Skeletal muscle satellite cell (primary cell): Measurements from ENCODE around the gene CLIP1.
A peak's percentile ranks its signal among the peaks of the same experiment; 100 is the strongest.
"Not testable (repeated sequence)": the region's sequence is repeated elsewhere in the genome, so short reads cannot be mapped to it uniquely, and the experiment has no call there.

ENCODE experiments used
- H3K27me3 ChIP-seq: 2 replicates; pipeline ENCODE4 v1.7.0; 2013; ENCODE audit warnings: low read length; ENCODE audit not compliant: control insufficient read depth, insufficient read depth
- H3K36me3 ChIP-seq: 2 replicates; pipeline ENCODE4 v1.7.0; 2013; ENCODE audit warnings: mild to moderate bottlenecking, control low read depth, low read length; ENCODE audit not compliant: insufficient read depth
- H3K4me1 ChIP-seq: 2 replicates; pipeline ENCODE4 v1.7.0; 2013; ENCODE audit warnings: low read length; ENCODE audit not compliant: control insufficient read depth, insufficient read depth
- H3K4me2 ChIP-seq: 2 replicates; pipeline ENCODE4 v1.7.0; 2013; ENCODE audit warnings: mild to moderate bottlenecking, low read length
- H3K4me3 ChIP-seq: 2 replicates; pipeline ENCODE4 v1.7.0; 2013; ENCODE audit warnings: low read length
- H3K9ac ChIP-seq: 2 replicates; pipeline ENCODE4 v1.7.0; 2013; ENCODE audit warnings: mild to moderate bottlenecking, low read depth, low read length, moderate library complexity
- H3K9me3 ChIP-seq: replicated peaks from 2 replicates; pipeline ENCODE4 v1.7.0; 2013; ENCODE audit warnings: mild to moderate bottlenecking, control low read depth, low read length

Gene CLIP1

DNA sequence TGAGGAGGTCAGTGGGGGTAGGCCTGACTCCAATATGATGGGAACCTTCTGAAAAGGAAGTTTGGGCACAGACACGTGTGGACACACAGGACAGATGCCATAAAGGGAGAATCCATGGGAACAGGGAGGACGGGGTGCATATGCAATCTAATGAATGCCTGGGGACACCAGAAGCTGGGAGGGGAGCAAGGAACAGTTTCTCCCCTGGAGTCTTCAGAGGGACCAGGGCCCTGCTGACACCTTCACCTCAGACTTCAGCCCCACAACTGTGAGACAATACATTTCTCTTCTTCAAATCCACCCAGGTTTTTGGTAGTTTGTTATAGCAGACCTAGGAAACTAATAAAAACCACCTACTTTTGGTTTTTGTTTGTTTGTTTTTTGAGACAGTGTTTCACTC, 35.2 kb upstream of the CLIP1 start:
- Histone ChIP-seq H3K9me3 (no peaks in the 10 kb centered on the region), H3K4me2 (no peak overlapping the region), H3K4me3 (no peak overlapping the region), H3K27me3 (no peaks in the 10 kb centered on the region), H3K4me1 (no peaks in the 10 kb centered on the region), H3K9ac (no peak overlapping the region), H3K36me3 (no peaks in the 10 kb centered on the region)

DNA sequence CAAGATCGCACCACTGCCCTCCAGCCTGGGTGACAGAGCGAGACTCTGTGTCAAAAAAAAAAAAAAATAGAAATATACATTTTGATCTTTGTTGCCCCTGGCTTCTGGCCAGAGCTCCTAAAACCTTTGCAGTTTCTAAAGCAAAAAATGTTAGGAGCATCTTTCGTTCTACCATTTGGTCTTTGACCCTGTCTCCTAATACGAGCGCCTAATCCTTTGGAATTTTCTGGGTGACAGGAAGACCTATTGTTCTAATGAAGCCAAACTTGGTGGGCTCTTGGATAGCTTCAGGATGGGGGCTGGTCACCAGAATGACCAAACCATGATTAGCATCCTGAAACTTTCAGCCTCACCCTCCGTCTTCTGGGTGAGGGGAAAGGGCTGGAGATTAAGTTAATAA, 32.3 kb upstream of the CLIP1 start:
- H3K9me3 ChIP-seq = no peaks in the 10 kb centered on the region
- H3K4me3 ChIP-seq = no peak overlapping the region
- H3K4me1 ChIP-seq = peaks cover under 1% of the 10 kb centered on the region
- no peaks in the 10 kb centered on the region for H3K36me3 ChIP-seq
- H3K4me2 ChIP-seq = no peak overlapping the region
- no peaks in the 10 kb centered on the region for H3K27me3 ChIP-seq
- no peak overlapping the region for H3K9ac ChIP-seq

DNA sequence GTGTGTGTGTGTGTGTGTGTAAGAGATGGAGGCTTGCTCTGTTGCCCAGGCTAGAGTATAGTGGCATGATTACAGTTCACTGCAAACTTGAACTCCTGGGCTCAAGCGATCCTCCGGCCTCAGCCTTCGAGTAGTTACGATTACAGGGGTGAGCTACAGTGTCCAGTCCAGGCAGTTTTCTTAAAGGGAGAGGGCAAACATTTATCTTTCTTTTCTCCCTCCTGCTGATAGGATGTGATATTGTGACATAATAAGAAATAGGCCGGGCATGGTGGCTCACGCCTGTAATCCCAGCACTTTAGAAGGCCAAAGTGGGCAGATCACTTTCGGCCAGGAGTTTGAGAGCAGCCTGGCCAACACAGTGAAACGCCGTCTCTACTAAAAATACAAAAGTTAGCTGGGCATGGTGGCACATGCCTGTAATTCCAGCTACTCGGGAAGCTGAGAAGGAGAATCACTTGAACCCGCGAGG, 31.8 kb upstream of the CLIP1 start:
- H3K4me2 ChIP-seq = no peak overlapping the region
- no peak overlapping the region for H3K4me3 ChIP-seq
- H3K9me3 ChIP-seq = no peaks in the 10 kb centered on the region
- no peaks in the 10 kb centered on the region for H3K27me3 ChIP-seq
- no peak overlapping the region for H3K9ac ChIP-seq
- H3K36me3 ChIP-seq = no peaks in the 10 kb centered on the region
- H3K4me1 ChIP-seq = peaks cover 4% of the 10 kb centered on the region

DNA sequence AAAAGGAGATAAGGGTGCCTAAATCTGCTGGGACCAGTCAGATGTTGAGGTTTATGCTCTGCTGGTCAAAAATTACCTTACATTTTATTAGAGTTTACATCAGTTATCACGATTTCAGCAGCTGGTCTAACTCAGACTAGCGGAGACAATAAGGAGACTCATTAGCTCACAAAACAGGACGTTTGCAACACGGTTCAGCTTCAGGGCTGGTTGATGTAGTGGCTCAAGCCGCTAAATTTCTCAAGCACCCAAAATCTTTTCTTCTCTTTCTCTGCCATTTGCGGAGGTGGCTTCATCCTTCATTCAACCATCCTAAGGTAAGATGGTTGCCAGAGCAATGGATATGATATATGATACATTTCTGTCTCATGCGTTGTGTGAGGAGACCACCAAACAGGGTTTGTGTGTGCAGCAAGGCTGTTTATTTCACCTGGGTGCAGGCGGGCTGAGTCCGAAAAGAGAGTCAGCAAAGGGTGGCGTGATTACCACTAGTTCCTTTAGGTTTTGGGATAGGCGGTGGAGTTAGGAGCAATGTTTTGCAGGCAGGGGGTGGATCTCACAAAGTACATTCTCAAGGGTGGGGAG, 30.3 kb upstream of the CLIP1 start:
- Histone ChIP-seq H3K9ac (no peak overlapping the region), H3K27me3 (no peaks in the 10 kb centered on the region), H3K4me3 (no peak overlapping the region), H3K4me1 (peaks cover 8% of the 10 kb centered on the region), H3K9me3 (no peaks in the 10 kb centered on the region), H3K4me2 (no peak overlapping the region), H3K36me3 (no peaks in the 10 kb centered on the region)

DNA sequence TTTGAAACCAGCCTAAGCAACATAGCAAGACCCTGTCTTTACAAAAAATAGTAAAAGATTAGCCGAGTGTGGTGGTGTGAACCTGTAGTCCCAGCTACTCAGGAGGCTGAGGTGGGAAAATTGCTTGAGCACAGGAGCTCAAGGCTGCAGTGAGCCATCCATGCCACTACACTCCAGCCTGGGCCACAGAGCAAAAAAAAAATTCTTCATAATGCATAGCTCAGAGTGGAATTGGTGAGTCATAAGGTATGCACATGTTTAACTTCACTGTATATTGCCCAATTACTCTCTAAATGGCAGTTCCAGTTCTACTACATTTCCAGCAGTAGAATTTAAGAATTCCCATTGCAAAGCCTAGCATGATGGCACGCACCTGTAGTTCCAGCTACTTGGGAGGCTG, 26.8 kb upstream of the CLIP1 start:
- peaks cover 12% of the 10 kb centered on the region for H3K4me1 ChIP-seq
- no peaks in the 10 kb centered on the region for H3K9me3 ChIP-seq
- H3K4me3 ChIP-seq = no peak overlapping the region
- H3K4me2 ChIP-seq = no peak overlapping the region
- H3K36me3 ChIP-seq = no peaks in the 10 kb centered on the region
- H3K27me3 ChIP-seq = no peaks in the 10 kb centered on the region
- no peak overlapping the region for H3K9ac ChIP-seq

DNA sequence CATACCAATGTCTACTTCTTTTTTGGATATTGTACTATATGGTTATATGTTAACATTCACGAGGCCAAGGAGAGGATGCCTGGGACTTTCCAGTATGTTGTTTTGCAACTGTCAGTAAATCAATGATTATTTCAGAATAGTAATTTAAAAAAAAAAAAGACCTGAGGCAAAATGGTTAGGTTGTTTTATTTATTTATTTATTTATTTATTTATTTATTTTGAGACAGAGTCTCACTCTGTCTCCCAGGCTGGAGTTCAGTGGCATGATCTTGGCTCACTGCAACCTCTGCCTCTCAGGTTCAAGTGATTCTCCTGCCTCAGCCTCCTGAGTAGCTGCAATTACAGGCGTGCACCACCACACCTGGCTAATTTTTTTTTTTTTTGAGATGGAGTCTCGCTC, 25.4 kb upstream of the CLIP1 start:
- H3K4me1 ChIP-seq = peaks cover 12% of the 10 kb centered on the region
- not testable (repeated sequence) for H3K4me2 ChIP-seq, H3K4me3 ChIP-seq, H3K9ac ChIP-seq, H3K27me3 ChIP-seq, H3K9me3 ChIP-seq, H3K36me3 ChIP-seq

DNA sequence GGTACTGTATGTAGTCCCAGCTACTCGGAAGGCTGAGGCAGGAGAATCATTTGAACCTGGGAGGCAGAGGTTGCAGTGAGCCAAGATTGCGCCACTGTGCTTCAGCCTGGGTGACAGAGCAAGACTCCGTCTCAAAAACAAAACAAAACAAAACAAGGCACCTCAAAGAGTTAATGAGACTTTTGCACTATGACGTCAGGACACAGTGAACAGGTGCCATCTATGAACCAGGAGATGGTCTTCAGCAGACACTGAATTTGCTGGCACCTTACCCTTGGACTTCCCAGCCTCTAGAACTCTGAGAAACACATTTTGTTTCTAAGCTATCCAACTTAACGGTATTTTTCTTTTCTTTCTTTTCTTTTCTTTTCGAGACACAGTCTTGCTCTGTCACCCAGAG, 23.9 kb upstream of the CLIP1 start:
- not testable (repeated sequence) for H3K36me3 ChIP-seq, H3K4me3 ChIP-seq, H3K9ac ChIP-seq, H3K9me3 ChIP-seq, H3K4me2 ChIP-seq, H3K27me3 ChIP-seq
- H3K4me1 ChIP-seq = peaks cover 12% of the 10 kb centered on the region

DNA sequence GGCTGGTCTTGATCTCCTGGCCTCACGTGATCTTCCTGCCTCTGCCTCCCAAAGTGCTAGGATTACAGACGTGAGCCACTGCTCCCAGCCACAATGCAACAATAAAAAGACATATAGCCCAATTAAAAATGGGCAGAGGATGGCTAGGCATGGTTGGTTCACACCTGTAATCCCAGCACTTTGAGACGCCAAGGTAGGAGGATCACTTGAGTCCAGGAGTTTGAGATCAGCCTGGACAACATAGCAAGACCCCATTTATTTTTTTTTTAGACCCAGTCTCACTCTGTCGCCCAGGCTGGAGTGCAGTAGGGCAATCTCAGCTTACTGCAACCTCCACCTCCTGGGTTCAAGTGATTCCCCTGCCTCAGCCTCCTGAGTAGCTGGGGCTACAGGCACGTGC, 21.6 kb upstream of the CLIP1 start:
- H3K4me3 ChIP-seq, H3K9ac ChIP-seq, H3K4me1 ChIP-seq, H3K9me3 ChIP-seq, H3K36me3 ChIP-seq, H3K4me2 ChIP-seq, H3K27me3 ChIP-seq: not testable (repeated sequence)

DNA sequence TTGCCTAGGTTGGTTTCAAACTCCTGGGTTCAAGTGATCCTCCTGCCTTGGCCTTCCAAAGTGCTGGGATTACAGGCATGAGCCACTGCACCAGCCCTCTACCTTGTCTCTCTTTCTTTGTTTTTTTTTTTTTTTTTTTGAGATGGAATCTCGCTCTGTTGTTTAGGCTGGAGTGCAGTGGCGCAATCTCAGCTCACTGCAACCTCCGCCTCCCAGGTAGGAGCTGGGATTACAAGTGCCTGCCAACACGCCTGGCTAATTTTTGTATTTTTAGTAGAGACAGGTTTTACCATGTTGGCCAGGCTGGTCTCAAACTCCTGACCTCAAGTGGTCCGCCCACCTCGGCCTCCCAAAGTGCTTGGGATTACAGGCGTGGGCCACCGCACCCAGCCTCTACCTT, 16.4 kb upstream of the CLIP1 start:
- peaks cover 11% of the 10 kb centered on the region for H3K4me1 ChIP-seq
- H3K9me3 ChIP-seq, H3K27me3 ChIP-seq, H3K36me3 ChIP-seq, H3K9ac ChIP-seq, H3K4me3 ChIP-seq, H3K4me2 ChIP-seq: not testable (repeated sequence)

DNA sequence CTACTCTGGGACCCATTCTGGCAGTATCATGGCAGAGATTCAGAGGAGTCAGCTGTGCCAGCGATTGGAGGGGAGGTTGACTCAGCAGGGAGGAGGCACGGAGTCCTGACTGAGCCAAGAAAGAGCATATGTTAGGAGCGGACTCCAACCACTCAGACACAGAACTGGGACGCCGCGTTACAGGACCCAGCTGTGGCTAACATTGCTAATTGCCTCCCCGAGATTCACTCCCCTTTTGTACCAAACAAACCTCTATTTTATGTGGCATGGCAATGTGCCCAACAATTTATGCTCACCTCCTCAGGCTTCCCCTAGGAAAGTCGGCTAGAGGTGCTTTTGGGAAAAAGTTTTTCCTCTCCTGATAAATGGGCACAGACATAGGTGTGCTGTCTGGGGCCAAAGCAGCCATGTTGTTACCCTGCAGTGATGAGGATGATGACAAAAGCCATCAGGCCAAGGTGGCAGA, 15.2 kb upstream of the CLIP1 start:
- H3K4me3 ChIP-seq = peak overlapping the region; percentile 40

DNA sequence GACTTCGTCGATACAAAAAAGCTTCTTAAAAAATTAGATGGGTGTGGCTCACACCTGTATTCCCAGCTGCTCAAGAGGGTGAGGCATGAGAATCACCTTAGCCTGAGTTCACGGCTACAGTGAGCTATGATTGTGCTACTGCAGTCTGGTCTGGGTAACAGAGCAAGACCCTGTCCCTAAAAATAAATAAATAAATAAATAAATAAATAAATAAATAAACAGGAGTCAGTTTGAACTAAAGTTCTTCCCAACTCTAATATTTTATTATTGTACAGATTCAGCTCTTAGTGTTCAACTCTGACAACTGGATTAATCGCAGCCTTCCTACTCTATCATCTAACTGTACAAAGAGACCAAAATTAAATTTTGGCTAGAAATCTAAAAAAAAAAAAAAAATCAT, 12.7 kb upstream of the CLIP1 start:
- H3K9me3 ChIP-seq = no peaks in the 10 kb centered on the region
- no peak overlapping the region for H3K4me3 ChIP-seq
- H3K36me3 ChIP-seq = no peaks in the 10 kb centered on the region
- no peaks in the 10 kb centered on the region for H3K27me3 ChIP-seq
- H3K4me1 ChIP-seq = peaks cover 11% of the 10 kb centered on the region
- H3K4me2 ChIP-seq = no peak overlapping the region
- H3K9ac ChIP-seq = no peak overlapping the region

More for the DNA sequence above, 15.2 kb upstream of the CLIP1 start:
- Histone ChIP-seq H3K9me3 (no peaks in the 10 kb centered on the region), H3K4me2 (peak overlapping the region; percentile 69), H3K9ac (no peak overlapping the region), H3K36me3 (no peaks in the 10 kb centered on the region), H3K4me1 (peaks cover 11% of the 10 kb centered on the region), H3K27me3 (no peaks in the 10 kb centered on the region)

DNA sequence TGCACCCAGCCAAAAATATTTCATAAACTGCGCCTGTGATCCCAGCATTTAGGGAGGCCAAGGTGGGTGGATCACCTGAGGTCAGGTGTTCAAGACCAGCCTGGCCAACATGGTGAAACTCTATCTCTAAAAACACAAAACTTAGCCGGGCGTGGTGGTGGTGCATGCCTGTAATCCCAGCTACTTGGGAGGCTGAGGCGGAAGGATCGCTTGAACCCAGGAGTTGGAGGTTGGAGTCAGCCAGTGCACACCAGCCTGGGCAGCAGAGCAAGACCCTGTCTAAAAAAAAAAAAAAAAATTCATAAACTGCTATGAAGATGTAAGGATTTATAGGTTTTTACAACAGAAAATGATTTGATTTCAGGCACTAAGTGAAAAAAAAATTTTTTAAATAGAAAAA, 6.6 kb upstream of the CLIP1 start:
- H3K4me2 ChIP-seq, H3K27me3 ChIP-seq, H3K4me3 ChIP-seq, H3K4me1 ChIP-seq, H3K36me3 ChIP-seq, H3K9me3 ChIP-seq, H3K9ac ChIP-seq: not testable (repeated sequence)
